Effector memory CD8-positive, alpha-beta T cell (primary cell): ENCODE measurements around the gene COL4A6.

ENCODE experiments used
- ATAC-seq: fragments of 150-1000 bp; cut with Tn5 transposase; replicated peaks from 2 replicates; pipeline ENCODE4 v1.10.0; 2021; ENCODE audit warnings: mild to moderate bottlenecking, moderate library complexity
- DNase-seq, 3 experiments: peaks; one replicate each; pipeline ENCODE4 v3.0.0; 2021
- H3K27ac Mint-ChIP-seq, 2 donors: one replicate each; pipeline ENCODE4 v1.8.0; 2022; ENCODE audit warnings: mild to moderate bottlenecking in 2 of 2, mixed read lengths in 2 of 2, moderate library complexity in 2 of 2
- H3K27me3 Mint-ChIP-seq, 2 donors: one replicate each; pipeline ENCODE4 v1.8.0; 2022; ENCODE audit warnings: mixed read lengths in 2 of 2
- H3K36me3 Mint-ChIP-seq: one replicate; pipeline ENCODE4 v1.8.0; 2022; ENCODE audit warnings: mild to moderate bottlenecking, moderate library complexity, mixed read lengths; ENCODE audit not compliant: insufficient read depth
- H3K4me1 Mint-ChIP-seq, 2 donors: one replicate each; pipeline ENCODE4 v1.8.0; 2022; ENCODE audit warnings: low read depth in 2 of 2, mixed read lengths in 2 of 2
- H3K4me3 Mint-ChIP-seq, 2 donors: one replicate each; pipeline ENCODE4 v1.8.0; 2022; ENCODE audit warnings: mild to moderate bottlenecking in 2 of 2, mixed read lengths in 2 of 2, moderate library complexity in 2 of 2
- H3K9me3 Mint-ChIP-seq, 2 donors: one replicate each; pipeline ENCODE4 v1.8.0; 2022; ENCODE audit warnings: mixed read lengths in 2 of 2

The COL4A6 gene

DNA sequence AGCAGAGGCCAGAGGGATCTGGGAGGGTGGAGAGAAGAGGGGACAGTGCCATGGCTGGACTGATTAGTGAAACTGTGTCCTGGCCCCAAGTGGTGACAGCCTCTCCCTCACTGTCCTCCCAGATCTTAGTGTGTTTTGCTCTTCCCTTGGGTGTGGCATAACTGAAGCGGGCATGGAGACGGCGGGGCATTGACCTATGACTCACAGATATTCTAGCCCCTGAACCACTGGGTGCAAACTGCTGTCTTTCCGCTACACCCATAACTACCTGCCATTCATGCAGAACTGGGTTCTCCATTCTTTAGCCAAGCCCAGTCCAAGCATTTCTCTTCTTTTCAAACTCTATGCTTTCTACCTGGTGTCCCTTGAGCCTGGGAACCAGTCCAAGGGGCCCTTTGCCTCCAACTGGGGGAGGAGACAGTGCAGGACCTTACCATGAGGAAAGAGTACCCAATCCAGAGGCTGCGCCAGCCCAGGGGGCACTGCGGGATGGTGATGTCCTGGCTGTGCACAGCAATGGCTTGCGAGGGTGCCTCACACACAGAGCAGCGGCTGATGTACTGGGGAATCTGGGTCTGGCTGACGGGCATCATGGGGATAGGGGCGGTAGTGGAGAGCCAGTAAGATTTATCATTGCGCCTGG lies 279.1 kb downstream of the COL4A6 start:
- H3K4me1 Mint-ChIP-seq, result no peaks in the 10 kb centered on the region
- no peaks in the 10 kb centered on the region for H3K36me3 Mint-ChIP-seq
- no peak for ATAC-seq
- H3K4me3 Mint-ChIP-seq, result no peak overlapping the region
- H3K9me3 Mint-ChIP-seq, result no peaks in the 10 kb centered on the region
- DNase-seq, result no peak
- H3K27ac Mint-ChIP-seq, result no peak overlapping the region
- no peaks in the 10 kb centered on the region for H3K27me3 Mint-ChIP-seq

DNA sequence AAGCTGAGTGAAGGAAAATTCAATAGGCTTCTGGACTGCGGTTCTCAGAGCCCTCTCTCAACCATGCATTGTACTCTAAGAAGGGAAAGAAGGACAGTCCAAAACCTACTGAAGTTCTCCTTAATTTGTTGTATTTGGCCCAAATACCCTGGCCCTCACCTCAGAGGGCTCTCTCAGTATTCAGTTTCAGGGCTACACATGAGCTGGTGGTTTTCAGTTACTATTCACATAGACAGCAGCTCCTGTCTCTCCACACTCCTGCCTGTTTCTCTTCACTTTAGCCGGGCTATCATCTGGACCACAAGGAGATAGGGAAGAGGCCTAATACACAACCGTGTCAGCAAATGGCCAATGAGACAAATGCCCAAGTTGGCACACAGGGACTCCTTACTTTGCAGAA lies 280.6 kb downstream of the COL4A6 start:
- no peak for DNase-seq
- no peaks in the 10 kb centered on the region for H3K36me3 Mint-ChIP-seq
- H3K4me3 Mint-ChIP-seq, result no peak overlapping the region
- no peak for ATAC-seq
- no peaks in the 10 kb centered on the region for H3K27me3 Mint-ChIP-seq
- H3K9me3 Mint-ChIP-seq, result no peaks in the 10 kb centered on the region
- no peak overlapping the region for H3K27ac Mint-ChIP-seq
- H3K4me1 Mint-ChIP-seq, result no peaks in the 10 kb centered on the region

DNA sequence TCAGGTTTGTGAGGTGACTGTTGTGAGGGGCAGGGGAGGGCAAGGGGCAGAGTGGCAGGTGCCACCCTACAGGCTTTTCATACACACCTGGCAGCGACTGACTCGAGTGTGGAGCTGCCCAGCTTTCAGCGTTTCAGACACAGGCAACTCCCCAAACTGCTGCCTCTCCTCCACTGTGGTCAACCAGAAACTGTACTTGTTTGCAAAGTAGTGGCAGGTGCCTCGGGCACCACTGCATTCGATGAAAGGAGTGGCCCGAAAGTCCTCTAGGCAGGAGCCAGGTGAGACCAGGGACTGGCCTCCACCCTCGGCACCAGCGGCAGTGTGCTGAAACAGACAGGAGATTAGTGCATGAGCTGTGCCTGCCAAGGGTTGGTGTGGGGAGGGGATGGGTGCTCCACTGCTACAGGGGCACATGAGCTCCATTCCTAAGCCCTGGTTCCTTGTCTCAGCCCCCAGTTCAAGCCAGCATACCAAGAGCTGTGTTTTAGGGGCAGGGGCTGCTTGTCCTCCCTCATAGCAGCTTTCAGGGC lies 281.2 kb downstream of the COL4A6 start:
- H3K4me3 Mint-ChIP-seq, result no peak overlapping the region

GRCh38 chrX:108156082-108156481 lies 282.1 kb downstream of the COL4A6 start:
- Mint-ChIP-seq H3K4me1 (no peaks in the 10 kb centered on the region), H3K36me3 (peaks cover 8% of the 10 kb centered on the region), H3K27ac (no peak overlapping the region), H3K27me3 (no peaks in the 10 kb centered on the region), H3K9me3 (no peaks in the 10 kb centered on the region), H3K4me3 (no peak overlapping the region)
- no peak for DNase-seq
- ATAC-seq, result no peak

More for the DNA sequence above, 281.2 kb downstream of the COL4A6 start:
- no peak for ATAC-seq
- no peaks in the 10 kb centered on the region for H3K27me3 Mint-ChIP-seq
- no peak for DNase-seq
- H3K27ac Mint-ChIP-seq, result no peak overlapping the region
- no peaks in the 10 kb centered on the region for H3K4me1 Mint-ChIP-seq
- H3K36me3 Mint-ChIP-seq, result peaks cover 5% of the 10 kb centered on the region
- no peaks in the 10 kb centered on the region for H3K9me3 Mint-ChIP-seq

DNA sequence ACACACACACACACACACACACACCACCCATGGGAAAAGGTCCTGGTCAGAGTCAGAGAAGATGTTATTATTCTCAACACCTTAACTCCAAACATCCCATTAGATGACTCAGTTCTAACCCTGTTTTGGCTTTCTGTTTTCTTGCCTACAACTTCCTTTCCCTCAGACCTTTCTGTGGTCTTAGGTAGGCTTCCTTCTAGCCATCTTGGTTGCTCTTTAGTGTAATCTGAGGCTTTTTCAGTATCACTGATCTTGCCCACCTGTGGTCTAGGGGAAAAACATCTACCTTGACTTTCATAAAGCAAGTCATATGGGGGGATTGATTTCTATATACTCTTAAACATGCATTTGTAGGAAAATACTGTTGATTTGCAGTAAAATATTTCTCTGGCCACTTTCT lies 289.7 kb downstream of the COL4A6 start:
- Mint-ChIP-seq H3K27me3 (no peaks in the 10 kb centered on the region), H3K27ac (no peak overlapping the region), H3K4me1 (no peaks in the 10 kb centered on the region), H3K9me3 (no peaks in the 10 kb centered on the region), H3K4me3 (no peak overlapping the region), H3K36me3 (peaks cover 12% of the 10 kb centered on the region)
- DNase-seq (no peak), ATAC-seq (no peak)

DNA sequence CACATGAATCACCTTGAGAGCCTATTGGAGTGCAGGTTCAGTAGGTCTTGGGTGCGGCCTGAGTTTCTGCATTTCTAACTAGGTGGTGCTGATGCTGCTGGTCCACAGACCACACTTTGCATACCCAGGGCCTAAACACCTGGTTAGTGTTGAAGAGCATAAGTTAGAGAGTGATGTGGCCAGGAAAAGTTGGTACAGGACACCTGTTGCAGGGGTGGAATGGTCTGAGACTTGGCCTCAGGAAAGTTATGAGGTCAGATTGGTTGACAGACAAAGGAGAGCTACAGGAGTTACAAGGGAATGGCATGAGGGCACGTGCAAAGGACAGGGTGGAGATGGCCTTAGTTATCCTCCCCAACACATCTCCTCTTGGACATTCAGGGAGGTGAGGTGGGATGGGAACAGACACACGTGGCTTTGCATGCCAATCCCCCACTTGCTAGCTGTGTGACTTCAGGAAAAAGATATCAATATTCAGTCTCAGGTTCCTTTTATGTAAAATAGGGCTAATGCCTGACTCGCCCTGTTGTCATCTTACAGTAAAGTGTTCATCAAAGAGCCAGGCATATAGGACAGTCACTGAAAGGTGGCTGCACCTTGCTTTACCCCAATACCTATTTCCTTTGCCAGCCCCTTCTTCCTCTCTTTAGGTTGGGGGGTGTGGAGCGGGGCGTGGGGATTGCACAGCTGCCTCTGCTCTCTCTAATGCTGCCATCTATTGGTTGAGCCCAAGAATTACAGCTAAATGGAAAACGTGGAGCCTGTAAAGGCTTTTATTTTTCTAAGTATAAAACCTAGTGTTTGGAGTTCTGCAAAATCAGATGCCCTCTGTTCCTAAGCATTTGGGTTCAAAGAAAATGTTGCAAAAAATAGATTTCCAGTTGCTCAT lies 299.2 kb downstream of the COL4A6 start:
- no peaks in the 10 kb centered on the region for H3K27me3 Mint-ChIP-seq
- no peak overlapping the region for H3K4me3 Mint-ChIP-seq
- no peaks in the 10 kb centered on the region for H3K4me1 Mint-ChIP-seq
- H3K36me3 Mint-ChIP-seq, result peaks cover 13% of the 10 kb centered on the region
- peak in 1 of 3 experiments; percentile 2 for DNase-seq
- H3K9me3 Mint-ChIP-seq, result no peaks in the 10 kb centered on the region
- H3K27ac Mint-ChIP-seq, result no peak overlapping the region
- ATAC-seq, result no peak

DNA sequence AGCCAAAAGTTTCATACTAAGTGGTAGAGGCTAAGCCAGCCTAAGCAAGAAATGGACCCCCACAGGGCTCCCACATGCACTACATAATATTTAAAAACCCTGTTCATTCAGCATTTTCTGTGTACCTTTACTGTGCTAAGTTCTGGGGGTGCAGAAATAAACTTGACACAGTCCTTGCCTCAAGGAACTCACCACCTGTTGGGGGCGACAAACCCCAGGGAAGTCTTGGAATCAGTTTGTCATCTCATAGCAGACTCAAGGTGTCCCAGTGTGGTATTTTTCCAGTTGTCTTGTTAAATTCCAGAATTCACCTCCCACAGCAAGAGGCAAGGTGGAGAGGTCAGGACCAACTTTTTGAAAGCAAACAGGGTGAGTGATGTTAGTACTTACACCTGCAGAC lies 303.5 kb downstream of the COL4A6 start:
- Mint-ChIP-seq H3K4me1 (no peaks in the 10 kb centered on the region), H3K27ac (no peak overlapping the region), H3K27me3 (no peaks in the 10 kb centered on the region), H3K4me3 (no peak overlapping the region), H3K36me3 (peaks cover 25% of the 10 kb centered on the region), H3K9me3 (no peaks in the 10 kb centered on the region)
- DNase-seq (no peak), ATAC-seq (no peak)

GRCh38 chrX:108132876-108133275 lies 305.3 kb downstream of the COL4A6 start:
- Mint-ChIP-seq H3K9me3 (no peaks in the 10 kb centered on the region), H3K27me3 (no peaks in the 10 kb centered on the region), H3K36me3 (peaks cover 30% of the 10 kb centered on the region), H3K27ac (no peak overlapping the region), H3K4me1 (no peaks in the 10 kb centered on the region), H3K4me3 (no peak overlapping the region)
- ATAC-seq, result no peak
- DNase-seq, result no peak

DNA sequence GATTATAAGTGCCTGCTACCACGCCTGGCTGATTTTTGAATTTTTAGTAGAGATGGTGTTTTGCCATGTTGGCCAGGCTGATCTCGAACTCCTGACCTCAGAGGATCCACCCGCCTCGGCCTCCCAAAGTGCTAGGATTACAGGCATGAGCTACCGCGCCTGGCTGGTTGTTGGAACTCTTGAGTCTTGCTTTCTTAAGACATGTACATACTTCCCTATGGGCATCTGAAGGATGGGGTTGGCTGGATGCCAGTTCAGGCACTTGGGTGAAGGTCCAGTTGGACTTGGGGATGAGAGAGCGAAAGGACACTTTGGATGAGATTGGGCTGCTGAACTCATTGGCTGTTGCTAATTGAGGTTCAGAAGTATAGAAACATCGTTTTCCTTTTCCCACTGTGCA lies 306.2 kb downstream of the COL4A6 start:
- H3K9me3 Mint-ChIP-seq, result no peaks in the 10 kb centered on the region
- peaks cover 25% of the 10 kb centered on the region for H3K36me3 Mint-ChIP-seq

GRCh38 chrX:108131471-108131870 lies 306.8 kb downstream of the COL4A6 start:
- no peak for ATAC-seq
- peaks cover 25% of the 10 kb centered on the region for H3K36me3 Mint-ChIP-seq
- no peak for DNase-seq
- H3K27me3 Mint-ChIP-seq, result no peaks in the 10 kb centered on the region
- H3K4me1 Mint-ChIP-seq, result no peaks in the 10 kb centered on the region
- no peak overlapping the region for H3K27ac Mint-ChIP-seq
- no peaks in the 10 kb centered on the region for H3K9me3 Mint-ChIP-seq
- no peak overlapping the region for H3K4me3 Mint-ChIP-seq

More for the DNA sequence above, 306.2 kb downstream of the COL4A6 start:
- ATAC-seq (no peak), DNase-seq (no peak)
- H3K27me3 Mint-ChIP-seq, result no peaks in the 10 kb centered on the region
- peak overlapping the region in 1 of 2 donors; percentile 74 for H3K27ac Mint-ChIP-seq
- no peak overlapping the region for H3K4me3 Mint-ChIP-seq
- no peaks in the 10 kb centered on the region for H3K4me1 Mint-ChIP-seq

- Mint-ChIP-seq H3K36me3 (peaks cover 24% of the 10 kb centered on the region), H3K9me3 (no peaks in the 10 kb centered on the region), H3K27ac (no peak overlapping the region), H3K4me3 (no peak overlapping the region), H3K27me3 (no peaks in the 10 kb centered on the region), H3K4me1 (no peaks in the 10 kb centered on the region)
- ATAC-seq, result no peak
- DNase-seq, result no peak
These were observed 307.3 kb downstream of the COL4A6 start for GRCh38 chrX:108130889-108131288.

- H3K9me3 Mint-ChIP-seq, result no peaks in the 10 kb centered on the region
- H3K36me3 Mint-ChIP-seq, result peaks cover 13% of the 10 kb centered on the region
- no peak for DNase-seq
These were observed 311.1 kb downstream of the COL4A6 start for GRCh38 chrX:108127152-108127551.

GRCh38 chrX:108126661-108127060 lies 311.6 kb downstream of the COL4A6 start:
- no peak overlapping the region for H3K4me3 Mint-ChIP-seq
- no peak for ATAC-seq
- no peak overlapping the region for H3K27ac Mint-ChIP-seq
- no peaks in the 10 kb centered on the region for H3K9me3 Mint-ChIP-seq
- DNase-seq, result no peak
- H3K4me1 Mint-ChIP-seq, result no peaks in the 10 kb centered on the region
- peaks cover 9% of the 10 kb centered on the region for H3K36me3 Mint-ChIP-seq
- no peaks in the 10 kb centered on the region for H3K27me3 Mint-ChIP-seq

More at GRCh38 chrX:108127152-108127551, 311.1 kb downstream of the COL4A6 start:
- Mint-ChIP-seq H3K27me3 (no peaks in the 10 kb centered on the region), H3K27ac (no peak overlapping the region), H3K4me1 (no peaks in the 10 kb centered on the region), H3K4me3 (no peak overlapping the region)
- ATAC-seq, result no peak
